ENCODE measurements around the gene CENPA. TPM values are rescaled to one million over a fixed set of nuclear protein-coding genes. Genes with fewer than 3 reads are reported as not detected.

The CENPA gene
- total RNA-seq, 1 experiment from 2014 or later: 24.8 TPM

- no peak for DNase-seq (ENCODE audit: low spot score)
Measured at GRCh38 chr2:26843041-26843440, 57.2 kb downstream of the CENPA start.

Other genes starting within 250 kb of the CENPA start
- not detected in 2 replicates for gene CIB4, start 144.7 kb upstream of the CENPA start, total RNA-seq (2014; rRNA removed; shearing (Covaris generic))
- 0.12 and 2.1 TPM in 2 replicates for gene KCNK3, start 93.3 kb upstream of the CENPA start, total RNA-seq (2014; rRNA removed; shearing (Covaris generic))
- gene SLC35F6, start 21.8 kb upstream of the CENPA start, total RNA-seq (2014; rRNA removed; shearing (Covaris generic)): 22.0 and 37.4 TPM in 2 replicates
- gene DPYSL5, start 62.1 kb downstream of the CENPA start, total RNA-seq (2014; rRNA removed; shearing (Covaris generic)): 4.5 and 5.0 TPM in 2 replicates
- gene MAPRE3, start 184.6 kb downstream of the CENPA start, total RNA-seq (2014; rRNA removed; shearing (Covaris generic)): 2.7 and 4.0 TPM in 2 replicates
- gene TMEM214, start 246.9 kb downstream of the CENPA start, total RNA-seq (2014; rRNA removed; shearing (Covaris generic)): 34.6 and 37.8 TPM in 2 replicates

All from H4 (cell line).